ENCODE data around the gene CCDC33. TPM values are rescaled to one million over a fixed set of nuclear protein-coding genes. Genes with fewer than 3 reads are reported as not detected.
A peak's percentile ranks its signal among the peaks of the same experiment; 100 is the strongest.

The CCDC33 gene
- total RNA-seq, 1 donor from 2014 or later = not detected

- Mint-ChIP-seq H3K27me3 (no peaks in the 10 kb centered on the region), H3K4me1 (peaks cover 10% of the 10 kb centered on the region), H3K36me3 (ENCODE audit: low read depth) (no peaks in the 10 kb centered on the region), H3K4me3 (no peak overlapping the region), H3K27ac (no peak overlapping the region), H3K9me3 (no peaks in the 10 kb centered on the region)
- intact Hi-C loops (cut with micrococcal nuclease) = no loop called here
- no peak for DNase-seq
Measured at GRCh38 chr15:74289671-74290070, 53.5 kb downstream of the CCDC33 start.

DNA sequence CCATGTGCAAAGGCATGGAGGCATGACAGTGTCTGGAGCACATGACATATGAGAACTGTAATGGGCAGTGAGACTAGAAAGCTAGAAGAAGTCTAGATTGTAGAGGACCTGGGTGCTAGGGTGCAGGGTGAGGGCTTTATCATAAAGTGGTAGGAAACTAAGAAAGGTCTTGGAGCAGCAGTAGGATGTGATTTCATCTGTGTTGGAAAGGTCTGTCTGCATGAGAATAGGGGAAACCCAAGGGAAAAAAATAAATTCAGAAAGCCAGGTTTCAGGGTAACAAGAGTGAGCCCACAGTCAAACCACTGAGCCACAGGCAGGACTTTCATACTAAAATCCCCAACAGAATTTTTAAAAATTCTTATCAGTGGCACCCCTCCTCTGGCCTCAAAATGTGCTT lies 54.5 kb downstream of the CCDC33 start:
- DNase-seq = no peak
- Mint-ChIP-seq H3K27ac (no peak overlapping the region), H3K4me3 (no peak overlapping the region), H3K4me1 (peaks cover 10% of the 10 kb centered on the region), H3K27me3 (no peaks in the 10 kb centered on the region), H3K36me3 (ENCODE audit: low read depth) (no peaks in the 10 kb centered on the region), H3K9me3 (no peaks in the 10 kb centered on the region)
- intact Hi-C loops (cut with micrococcal nuclease) = no loop called here

DNA sequence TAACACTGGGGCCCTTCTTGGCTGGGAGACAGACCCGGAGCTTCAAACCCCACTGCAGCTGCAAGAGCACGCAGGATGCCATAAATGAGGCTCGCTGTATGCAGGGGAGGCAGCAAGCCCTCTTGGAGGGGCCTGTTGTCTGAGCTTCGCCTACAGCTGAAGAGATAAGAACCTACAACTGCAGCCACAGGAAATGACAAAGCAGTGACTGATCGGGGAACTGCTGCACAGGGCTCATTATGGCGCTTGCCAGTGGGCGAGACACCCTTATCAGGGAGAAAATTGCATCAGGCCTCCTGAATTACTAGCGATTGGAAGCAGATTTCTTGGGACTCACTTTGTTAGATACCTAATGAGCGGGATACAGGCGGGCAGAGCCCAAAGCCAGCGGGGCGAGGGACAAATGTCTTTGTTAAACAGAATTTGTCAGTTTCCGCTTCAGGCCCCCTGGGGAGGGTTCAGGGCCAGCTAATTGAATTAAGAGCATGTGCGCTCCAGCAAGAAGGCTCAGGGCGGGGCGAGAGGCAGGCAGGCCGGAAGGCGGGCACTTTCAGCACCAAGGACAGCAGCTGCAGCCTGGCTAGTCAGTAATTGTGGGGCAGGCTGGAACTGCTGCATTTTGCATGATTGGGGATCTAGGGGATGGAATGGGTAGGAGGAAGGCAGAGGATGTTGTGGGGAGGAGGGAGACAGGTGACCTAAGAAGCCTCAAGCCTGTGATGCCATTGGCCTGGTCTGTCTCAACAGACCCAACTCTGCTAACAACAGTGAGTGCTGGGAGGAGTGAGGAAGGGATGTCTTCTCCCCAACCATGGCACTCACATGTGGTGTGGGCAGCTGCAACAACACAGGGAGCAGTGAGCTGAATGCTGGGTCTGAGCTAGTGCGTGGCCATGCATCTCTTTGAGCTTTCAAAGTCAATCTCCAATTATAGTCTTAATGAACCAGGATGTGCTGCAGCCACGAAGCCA lies 55.3 kb downstream of the CCDC33 start:
- Mint-ChIP-seq H3K9me3 (no peaks in the 10 kb centered on the region), H3K4me1 (peaks cover 10% of the 10 kb centered on the region)

DNA sequence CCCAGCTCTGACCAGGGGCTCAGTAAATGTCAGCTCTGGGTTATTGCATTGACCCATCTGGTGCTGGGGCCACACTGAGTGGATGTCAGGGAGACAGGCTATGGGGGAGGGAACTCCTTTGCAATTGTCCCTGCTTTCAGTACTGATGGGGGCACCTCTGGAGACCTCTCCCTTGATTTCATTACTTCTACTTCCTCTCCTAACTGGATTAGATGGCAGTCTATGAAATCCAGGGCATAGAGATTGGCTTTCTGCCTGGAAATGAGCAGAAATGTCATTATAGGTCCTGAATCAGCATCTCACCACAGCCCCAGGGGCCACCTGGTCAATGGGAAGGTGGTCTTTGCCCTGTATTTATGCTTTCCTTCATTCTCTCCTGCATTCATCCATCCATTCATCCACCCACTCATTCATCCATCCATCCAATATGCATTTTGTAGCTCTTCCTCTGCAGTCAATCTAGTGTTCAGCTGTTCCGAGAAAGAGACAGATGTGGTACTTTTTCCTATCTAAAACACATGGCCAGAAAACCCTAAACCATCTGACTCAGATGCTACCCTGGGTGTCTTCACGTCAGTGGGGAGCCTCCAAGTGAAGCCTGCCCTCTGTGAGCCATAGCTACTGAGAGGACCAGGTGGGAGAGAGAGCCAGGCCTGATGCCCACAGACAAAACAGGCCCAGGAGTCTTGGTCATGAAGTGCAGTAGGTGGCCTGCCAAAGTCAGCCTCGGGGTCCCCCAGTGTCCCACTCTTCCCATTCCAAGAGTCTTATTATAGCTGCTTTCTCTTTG lies 57.1 kb downstream of the CCDC33 start:
- H3K36me3 Mint-ChIP-seq (ENCODE audit: low read depth) = no peaks in the 10 kb centered on the region
- no peaks in the 10 kb centered on the region for H3K9me3 Mint-ChIP-seq
- no peak overlapping the region for H3K4me3 Mint-ChIP-seq
- peaks cover 5% of the 10 kb centered on the region for H3K27me3 Mint-ChIP-seq
- intact Hi-C loops (cut with micrococcal nuclease) = no loop called here
- no peak overlapping the region for H3K27ac Mint-ChIP-seq
- no peak for DNase-seq
- H3K4me1 Mint-ChIP-seq = peaks cover 10% of the 10 kb centered on the region

More for the DNA sequence above, 55.3 kb downstream of the CCDC33 start:
- Mint-ChIP-seq H3K27ac (peak overlapping the region; percentile 79), H3K36me3 (ENCODE audit: low read depth) (no peaks in the 10 kb centered on the region), H3K27me3 (no peaks in the 10 kb centered on the region), H3K4me3 (peak overlapping the region; percentile 13)
- peak; percentile 95 for DNase-seq
- intact Hi-C loops (cut with micrococcal nuclease) = no loop called here

DNA sequence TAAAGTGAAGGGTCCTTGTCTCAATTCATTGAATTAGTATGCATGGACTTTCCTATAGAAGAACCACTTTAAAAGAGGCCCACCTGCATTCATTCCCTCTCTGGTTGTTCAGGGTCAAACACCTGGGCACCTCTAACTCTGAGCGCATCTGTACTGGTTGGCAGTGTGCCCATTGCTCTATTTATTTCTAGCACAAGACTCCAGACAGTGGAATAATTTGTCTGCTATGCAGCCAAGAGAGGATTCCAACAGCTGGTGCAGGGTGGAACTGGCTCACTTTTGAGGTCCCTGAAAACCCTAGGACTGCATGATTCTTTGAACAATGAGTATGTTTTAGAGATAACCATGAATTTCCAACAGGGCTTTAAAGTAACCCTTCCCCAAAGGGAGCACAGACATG lies 57.9 kb downstream of the CCDC33 start:
- peaks cover 10% of the 10 kb centered on the region for H3K4me1 Mint-ChIP-seq
- intact Hi-C loops (cut with micrococcal nuclease) = no loop called here
- no peak for DNase-seq
- H3K36me3 Mint-ChIP-seq (ENCODE audit: low read depth) = no peaks in the 10 kb centered on the region
- no peaks in the 10 kb centered on the region for H3K9me3 Mint-ChIP-seq
- no peak overlapping the region for H3K27ac Mint-ChIP-seq
- peaks cover 6% of the 10 kb centered on the region for H3K27me3 Mint-ChIP-seq
- no peak overlapping the region for H3K4me3 Mint-ChIP-seq

GRCh38 chr15:74295800-74296199 lies 59.7 kb downstream of the CCDC33 start:
- intact Hi-C loops (cut with micrococcal nuclease) = no loop called here
- Mint-ChIP-seq H3K4me3 (no peak overlapping the region), H3K27ac (no peak overlapping the region), H3K9me3 (no peaks in the 10 kb centered on the region), H3K36me3 (ENCODE audit: low read depth) (no peaks in the 10 kb centered on the region), H3K4me1 (peaks cover 6% of the 10 kb centered on the region), H3K27me3 (peaks cover 16% of the 10 kb centered on the region)
- DNase-seq = no peak

GRCh38 chr15:74297887-74298286 lies 61.8 kb downstream of the CCDC33 start:
- H3K27ac Mint-ChIP-seq = no peak overlapping the region
- intact Hi-C loops (cut with micrococcal nuclease) = no loop called here
- H3K4me3 Mint-ChIP-seq = no peak overlapping the region
- H3K4me1 Mint-ChIP-seq = no peaks in the 10 kb centered on the region
- peaks cover 35% of the 10 kb centered on the region for H3K27me3 Mint-ChIP-seq
- H3K36me3 Mint-ChIP-seq (ENCODE audit: low read depth) = no peaks in the 10 kb centered on the region
- DNase-seq = no peak
- H3K9me3 Mint-ChIP-seq = no peaks in the 10 kb centered on the region

- no peak overlapping the region for H3K27ac Mint-ChIP-seq
- peaks cover 37% of the 10 kb centered on the region for H3K27me3 Mint-ChIP-seq
- intact Hi-C loops (cut with micrococcal nuclease) = loop anchor here (5.0 kb wide), 1 partner anchor 328 kb away; no protein-coding TSS in a partner anchor
- H3K36me3 Mint-ChIP-seq (ENCODE audit: low read depth) = no peaks in the 10 kb centered on the region
- no peak for DNase-seq
- H3K4me3 Mint-ChIP-seq = no peak overlapping the region
- no peaks in the 10 kb centered on the region for H3K9me3 Mint-ChIP-seq
- H3K4me1 Mint-ChIP-seq = no peaks in the 10 kb centered on the region
Measured at GRCh38 chr15:74300057-74300795, 64.1 kb downstream of the CCDC33 start.

GRCh38 chr15:74301583-74302361 lies 65.6 kb downstream of the CCDC33 start:
- Mint-ChIP-seq H3K27me3 (peaks cover 39% of the 10 kb centered on the region), H3K27ac (no peak overlapping the region), H3K9me3 (no peaks in the 10 kb centered on the region), H3K36me3 (ENCODE audit: low read depth) (no peaks in the 10 kb centered on the region), H3K4me3 (no peak overlapping the region), H3K4me1 (no peaks in the 10 kb centered on the region)
- intact Hi-C loops (cut with micrococcal nuclease) = loop anchor here (1.0 to 5.0 kb wide), 2 partner anchors 173 to 329 kb away; no protein-coding TSS in a partner anchor
- no peak for DNase-seq

DNA sequence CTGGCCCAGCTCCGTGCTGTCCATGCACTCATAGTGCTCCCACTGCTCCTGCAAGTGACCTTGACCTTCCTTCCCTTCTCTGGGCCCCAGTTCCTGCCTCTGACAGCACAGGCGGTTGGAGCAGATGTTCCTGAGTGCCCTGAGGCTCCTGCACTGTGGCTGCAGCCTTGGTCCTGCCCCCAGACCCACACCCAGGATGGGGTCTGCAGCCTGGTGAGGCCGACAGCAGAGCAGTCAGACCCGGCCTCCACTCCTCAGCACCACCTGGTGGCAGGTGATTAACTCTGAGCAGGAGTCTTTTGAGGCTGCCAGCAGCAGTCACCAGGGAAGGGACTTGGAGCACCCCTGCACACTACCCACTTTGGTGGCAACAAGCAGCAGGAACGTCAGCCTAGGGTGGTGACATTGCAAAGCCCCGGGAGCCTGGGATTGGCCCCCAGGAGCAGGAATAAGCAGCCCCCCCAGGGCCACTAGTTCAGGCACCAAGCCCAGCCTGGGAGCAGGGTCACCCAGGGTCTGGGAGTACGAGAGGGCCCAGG lies 66.8 kb downstream of the CCDC33 start:
- H3K9me3 Mint-ChIP-seq = no peaks in the 10 kb centered on the region
- DNase-seq = peak; percentile 78
- no peaks in the 10 kb centered on the region for H3K36me3 Mint-ChIP-seq (ENCODE audit: low read depth)
- no peak overlapping the region for H3K4me3 Mint-ChIP-seq
- H3K27me3 Mint-ChIP-seq = peaks cover 37% of the 10 kb centered on the region
- intact Hi-C loops (cut with micrococcal nuclease) = loop anchor here (1.0 to 5.0 kb wide), 2 partner anchors 175 to 331 kb away; no protein-coding TSS in a partner anchor
- H3K4me1 Mint-ChIP-seq = no peaks in the 10 kb centered on the region
- H3K27ac Mint-ChIP-seq = no peak overlapping the region

- H3K4me1 Mint-ChIP-seq = no peaks in the 10 kb centered on the region
- H3K9me3 Mint-ChIP-seq = no peaks in the 10 kb centered on the region
- H3K4me3 Mint-ChIP-seq = no peak overlapping the region
- intact Hi-C loops (cut with micrococcal nuclease) = loop anchor here (5.0 kb wide), 1 partner anchor 332 kb away; no protein-coding TSS in a partner anchor
- H3K27me3 Mint-ChIP-seq = peaks cover 34% of the 10 kb centered on the region
- H3K36me3 Mint-ChIP-seq (ENCODE audit: low read depth) = no peaks in the 10 kb centered on the region
- DNase-seq = no peak
- no peak overlapping the region for H3K27ac Mint-ChIP-seq
Measured at GRCh38 chr15:74303741-74304309, 67.7 kb downstream of the CCDC33 start.

- H3K36me3 Mint-ChIP-seq (ENCODE audit: low read depth) = no peaks in the 10 kb centered on the region
- H3K9me3 Mint-ChIP-seq = no peaks in the 10 kb centered on the region
- no peak overlapping the region for H3K4me3 Mint-ChIP-seq
- H3K27ac Mint-ChIP-seq = no peak overlapping the region
- H3K4me1 Mint-ChIP-seq = no peaks in the 10 kb centered on the region
- peaks cover 34% of the 10 kb centered on the region for H3K27me3 Mint-ChIP-seq
- no peak for DNase-seq
- intact Hi-C loops (cut with micrococcal nuclease) = loop anchor here (5.0 kb wide), 1 partner anchor 332 kb away; no protein-coding TSS in a partner anchor
Measured at GRCh38 chr15:74304431-74304830, 68.3 kb downstream of the CCDC33 start.

All from activated CD4-positive, alpha-beta T cell treated with anti-CD3 and anti-CD28 coated beads, Interleukin-2, amount 10 ng/mL, durations not matched to agents 24 days and 14 days (primary cell).